Loucy (cell line): ENCODE measurements around the gene ACVR1.

Source experiments
- H2AFZ ChIP-seq: fragments of 200-600 bp; sonication (generic); 2 replicates; pipeline ENCODE4 v1.6.0; 2016; ENCODE audit warnings: antibody characterized with exemption, mild to moderate bottlenecking, low read length, moderate library complexity
- H3F3A ChIP-seq: fragments of 200-600 bp; 2 replicates; pipeline ENCODE4 v1.6.0; 2016; ENCODE audit warnings: antibody characterized with exemption, low read depth, mild to moderate bottlenecking
- H3K27me3 ChIP-seq: fragments of 200-600 bp; sonication (generic); 2 replicates; pipeline ENCODE4 v1.6.1; 2014; ENCODE audit warnings: low read length, mild to moderate bottlenecking; ENCODE audit not compliant: insufficient read depth, poor library complexity, severe bottlenecking
- H3K36me3 ChIP-seq: fragments of 200-600 bp; sonication (generic); 2 replicates; pipeline ENCODE4 v1.6.1; 2016; ENCODE audit warnings: low read length; ENCODE audit not compliant: insufficient read depth
- H3K4me1 ChIP-seq: fragments of 200-600 bp; sonication (generic); 2 replicates; pipeline ENCODE4 v1.5.1; 2014; ENCODE audit warnings: low read length, mild to moderate bottlenecking; ENCODE audit not compliant: insufficient read depth, poor library complexity, severe bottlenecking
- H3K4me2 ChIP-seq: fragments of 200-600 bp; sonication (generic); 2 replicates; pipeline ENCODE4 v1.6.0; 2014; ENCODE audit warnings: antibody characterized with exemption, low read length, low read depth, mild to moderate bottlenecking; ENCODE audit not compliant: poor library complexity, severe bottlenecking
- H3K4me3 ChIP-seq: fragments of 200-600 bp; sonication (generic); 2 replicates; pipeline ENCODE4 v1.5.1; 2014; ENCODE audit warnings: low read length, mild to moderate bottlenecking, mixed read lengths; ENCODE audit not compliant: poor library complexity, severe bottlenecking
- H3K79me2 ChIP-seq: fragments of 200-600 bp; sonication (generic); 2 replicates; pipeline ENCODE4 v1.6.1; 2014; ENCODE audit warnings: low read length; ENCODE audit not compliant: insufficient read depth
- H3K9ac ChIP-seq: fragments of 200-600 bp; sonication (generic); 2 replicates; pipeline ENCODE4 v1.6.0; 2014; ENCODE audit warnings: mild to moderate bottlenecking, low read depth, low read length, moderate library complexity; ENCODE audit not compliant: poor library complexity, severe bottlenecking
- H3K9me2 ChIP-seq: fragments of 200-600 bp; sonication (generic); replicated peaks from 2 replicates; pipeline ENCODE4 v1.6.1; 2016; ENCODE audit warnings: low read depth, low read length, mixed read lengths
- H3K9me3 ChIP-seq: fragments of 200-600 bp; sonication (generic); 2 replicates; pipeline ENCODE4 v1.6.1; 2014; ENCODE audit warnings: mild to moderate bottlenecking, antibody characterized with exemption, low read length, low read depth; ENCODE audit not compliant: insufficient read depth
- H4K20me1 ChIP-seq: fragments of 200-600 bp; sonication (generic); 2 replicates; pipeline ENCODE4 v1.6.0; 2014; ENCODE audit warnings: antibody characterized with exemption, low read length, mild to moderate bottlenecking; ENCODE audit not compliant: insufficient read depth, poor library complexity, severe bottlenecking
- EZH2phosphoT487 ChIP-seq: fragments of 200-600 bp; IDR thresholded peaks from 2 replicates; pipeline ENCODE4 v1.6.1; 2018; ENCODE audit warnings: antibody characterized with exemption, mild to moderate bottlenecking, moderate library complexity, borderline replicate concordance
- TF ChIP-seq, protein P1 (sequence below): fragments of 200-600 bp; sonication (generic); conservative IDR thresholded peaks from 2 replicates; pipeline ENCODE4 v1.5.1; 2014; ENCODE audit warnings: mild to moderate bottlenecking, antibody characterized with exemption, low read length

The ACVR1 gene

DNA sequence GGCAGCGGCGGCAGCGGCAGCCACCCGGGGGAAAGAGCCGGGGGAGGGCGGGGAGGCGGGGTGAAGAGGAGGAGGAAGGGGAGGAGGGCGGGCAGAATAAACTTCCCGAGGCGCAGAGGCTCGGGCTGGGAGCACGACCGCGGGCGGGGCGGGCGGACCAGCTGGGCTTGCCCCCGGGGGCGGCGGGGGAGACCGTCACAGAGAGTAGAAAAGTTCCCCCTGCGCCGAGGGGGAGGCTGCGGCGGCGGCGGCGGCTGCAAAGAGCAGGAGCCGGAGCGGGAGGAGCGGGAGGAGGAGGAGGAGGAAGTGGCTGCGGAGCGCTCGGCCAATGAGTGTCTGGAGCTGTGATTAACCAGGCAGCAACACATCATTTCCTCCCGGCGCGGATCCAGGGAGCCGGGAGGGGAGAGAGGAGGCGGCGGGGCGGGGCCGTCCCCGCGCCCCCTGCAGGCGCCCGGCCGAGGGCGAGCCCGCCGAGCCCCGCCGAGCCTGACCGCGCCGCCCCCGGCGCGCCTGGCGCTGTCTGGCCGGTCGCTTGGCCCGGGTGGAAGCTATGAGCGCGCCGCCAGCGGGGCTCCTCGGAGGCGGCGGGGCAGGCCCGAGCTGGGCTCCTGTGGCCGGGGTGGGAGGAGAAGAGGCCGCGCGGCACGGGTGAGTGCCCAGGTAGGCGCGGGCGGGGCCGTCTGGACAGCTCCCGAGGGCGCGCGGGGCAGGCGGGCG, at the start of gene ACVR1:
Gene ACVR1 (minus strand): TSS at position 265 of the 720 bp plus-strand sequence. CDS start 76,837 bp downstream, outside the sequence.
- TF ChIP-seq, protein P1, sequence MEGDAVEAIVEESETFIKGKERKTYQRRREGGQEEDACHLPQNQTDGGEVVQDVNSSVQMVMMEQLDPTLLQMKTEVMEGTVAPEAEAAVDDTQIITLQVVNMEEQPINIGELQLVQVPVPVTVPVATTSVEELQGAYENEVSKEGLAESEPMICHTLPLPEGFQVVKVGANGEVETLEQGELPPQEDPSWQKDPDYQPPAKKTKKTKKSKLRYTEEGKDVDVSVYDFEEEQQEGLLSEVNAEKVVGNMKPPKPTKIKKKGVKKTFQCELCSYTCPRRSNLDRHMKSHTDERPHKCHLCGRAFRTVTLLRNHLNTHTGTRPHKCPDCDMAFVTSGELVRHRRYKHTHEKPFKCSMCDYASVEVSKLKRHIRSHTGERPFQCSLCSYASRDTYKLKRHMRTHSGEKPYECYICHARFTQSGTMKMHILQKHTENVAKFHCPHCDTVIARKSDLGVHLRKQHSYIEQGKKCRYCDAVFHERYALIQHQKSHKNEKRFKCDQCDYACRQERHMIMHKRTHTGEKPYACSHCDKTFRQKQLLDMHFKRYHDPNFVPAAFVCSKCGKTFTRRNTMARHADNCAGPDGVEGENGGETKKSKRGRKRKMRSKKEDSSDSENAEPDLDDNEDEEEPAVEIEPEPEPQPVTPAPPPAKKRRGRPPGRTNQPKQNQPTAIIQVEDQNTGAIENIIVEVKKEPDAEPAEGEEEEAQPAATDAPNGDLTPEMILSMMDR = no peak
- TF ChIP-seq EZH2phosphoT487 = no peak
- Histone ChIP-seq H3K79me2 (no peaks in the 10 kb centered on the region; the same call in 1 of the 2 replicates), H4K20me1 (no peaks in the 10 kb centered on the region), H3K9ac (peak within 1 kb of the TSS; percentile 68), H3K9me3 (no peaks in the 10 kb centered on the region), H3K36me3 (no peaks in the 10 kb centered on the region), H3K9me2 (no peaks in the 10 kb centered on the region), H3K27me3 (no peaks in the 10 kb centered on the region), H3F3A (no peaks in the 10 kb centered on the region), H3K4me2 (peak within 1 kb of the TSS; percentile 97), H3K4me1 (peaks cover 36% of the 10 kb centered on the region), H2AFZ (peak within 1 kb of the TSS; percentile 93), H3K4me3 (peak within 1 kb of the TSS; percentile 78)

DNA sequence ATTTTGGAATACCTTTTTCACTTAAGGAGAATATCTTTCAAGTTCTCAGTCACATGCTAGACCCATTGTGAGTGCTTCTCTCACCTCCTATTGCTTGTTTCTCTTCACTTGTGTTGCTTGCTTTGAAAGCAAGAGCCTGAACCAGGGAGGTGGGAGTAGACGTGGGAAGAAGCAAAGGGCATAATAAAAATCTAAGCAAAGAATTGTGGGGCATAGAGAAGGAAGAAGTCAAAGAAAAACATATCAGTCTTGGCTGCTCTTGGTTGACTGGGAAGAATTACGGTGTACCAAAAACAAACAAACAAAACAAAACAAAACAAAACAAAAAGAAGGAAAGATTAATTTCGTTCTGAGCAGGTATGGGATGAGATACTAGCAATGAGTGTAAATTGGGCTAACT, 48.9 kb upstream of the ACVR1 start:
- H3K36me3 ChIP-seq = no peaks in the 10 kb centered on the region
- no peak for TF ChIP-seq EZH2phosphoT487
- TF ChIP-seq, protein P1 = no peak
- no peaks in the 10 kb centered on the region for H3K27me3 ChIP-seq
- H4K20me1 ChIP-seq = no peaks in the 10 kb centered on the region
- H3K79me2 ChIP-seq = no peaks in the 10 kb centered on the region
- no peaks in the 10 kb centered on the region for H3K4me1 ChIP-seq
- no peak overlapping the region for H3K9ac ChIP-seq
- H3K9me3 ChIP-seq = no peaks in the 10 kb centered on the region
- H3K4me3 ChIP-seq = no peak overlapping the region
- H2AFZ ChIP-seq = no peak overlapping the region
- H3K9me2 ChIP-seq = no peaks in the 10 kb centered on the region
- no peak overlapping the region for H3K4me2 ChIP-seq
- H3F3A ChIP-seq = no peaks in the 10 kb centered on the region

DNA sequence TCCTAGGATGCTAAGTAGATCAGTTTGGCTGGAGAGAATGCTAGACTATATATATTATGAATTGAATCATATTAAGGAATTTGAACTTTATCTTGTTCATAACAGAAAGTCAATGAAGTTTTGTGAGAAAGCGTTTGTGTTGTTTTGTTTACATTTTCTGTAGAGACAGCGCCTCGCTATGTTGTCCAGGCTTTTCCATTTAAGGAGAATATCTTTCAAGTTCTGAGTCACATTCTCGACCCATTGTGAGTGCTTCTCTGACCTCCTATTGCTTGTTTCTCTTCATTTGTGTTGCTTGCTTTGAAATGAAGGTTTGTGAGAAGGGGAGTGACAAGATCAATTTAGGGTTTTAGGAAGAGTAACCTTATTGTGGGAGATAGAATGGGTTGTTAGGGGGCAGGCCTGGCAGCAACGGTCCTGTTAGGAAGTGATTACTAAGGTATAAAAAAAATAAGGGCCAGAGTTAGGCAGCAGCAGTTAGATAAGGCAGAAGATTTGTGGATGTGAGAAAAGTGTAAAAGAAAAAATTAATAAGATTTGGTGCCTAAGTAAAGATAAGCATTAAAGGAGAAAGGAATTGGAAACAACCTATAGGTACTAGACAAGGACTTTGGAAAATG, 47.6 kb upstream of the ACVR1 start:
- Histone ChIP-seq H3K9ac (no peak overlapping the region), H3K36me3 (no peaks in the 10 kb centered on the region), H3K9me3 (no peaks in the 10 kb centered on the region), H3K79me2 (no peaks in the 10 kb centered on the region), H2AFZ (no peak overlapping the region), H3K4me3 (no peak overlapping the region), H4K20me1 (no peaks in the 10 kb centered on the region), H3K4me2 (no peak overlapping the region), H3K27me3 (no peaks in the 10 kb centered on the region), H3F3A (no peaks in the 10 kb centered on the region), H3K4me1 (no peaks in the 10 kb centered on the region), H3K9me2 (no peaks in the 10 kb centered on the region)
- TF ChIP-seq EZH2phosphoT487 = no peak
- TF ChIP-seq, protein P1 = no peak
